ENCODE results near the gene TMEM97. TPM values are rescaled to one million over a fixed set of nuclear protein-coding genes. Genes with fewer than 3 reads are reported as not detected.

TMEM97 gene
- total RNA-seq, 1 donor from 2014 or later, result 2.1 TPM

DNA sequence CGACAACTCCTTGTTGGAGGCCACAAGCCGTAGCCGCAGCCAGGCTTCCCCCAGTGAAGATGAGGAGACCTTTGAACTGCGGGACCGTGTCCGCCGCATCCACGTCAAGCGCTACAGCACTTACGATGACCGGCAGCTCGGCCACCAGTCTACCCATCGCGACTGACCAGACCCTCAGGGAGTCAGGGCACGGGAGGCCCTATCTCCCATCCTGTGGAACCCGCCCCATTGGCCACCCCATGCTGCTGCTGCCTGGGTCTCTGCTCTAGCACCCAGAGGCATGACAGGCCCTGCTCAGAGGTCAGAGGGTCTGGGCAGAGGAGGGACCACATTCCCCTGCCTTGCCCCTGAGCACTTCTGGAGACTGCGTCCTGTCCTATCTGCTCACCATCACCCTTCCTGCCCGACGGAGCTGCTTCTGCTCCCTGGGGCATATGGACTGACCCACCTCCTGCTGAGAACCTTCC, 25.5 kb downstream of the TMEM97 start:
- peak overlapping the region; percentile 44 for H3K27ac ChIP-seq (replicated peaks)
- H3K36me3 ChIP-seq, result peaks cover 98% of the 10 kb centered on the region
- TF ChIP-seq CTCF (IDR thresholded peaks at IDR 0.05; ENCODE audit: borderline replicate concordance), result no peak
- H3K4me1 ChIP-seq, result peaks cover 77% of the 10 kb centered on the region
- no peak for DNase-seq
- H3K27me3 ChIP-seq (ENCODE audit: low read depth), result no peaks in the 10 kb centered on the region
- no peak overlapping the region for H3K4me3 ChIP-seq
- no peaks in the 10 kb centered on the region for H3K9me3 ChIP-seq (replicated peaks)
- intact Hi-C loops (cut with micrococcal nuclease), result no loop called here

- Histone ChIP-seq H3K4me1 (peaks cover 69% of the 10 kb centered on the region), H3K4me3 (no peak overlapping the region), H3K9me3 (replicated peaks) (no peaks in the 10 kb centered on the region), H3K36me3 (peaks cover 98% of the 10 kb centered on the region), H3K27me3 (ENCODE audit: low read depth) (no peaks in the 10 kb centered on the region), H3K27ac (replicated peaks) (peak overlapping the region; percentile 44)
- DNase-seq, result peak; percentile 51
- TF ChIP-seq CTCF (IDR thresholded peaks at IDR 0.05; ENCODE audit: borderline replicate concordance), result no peak
- intact Hi-C loops (cut with micrococcal nuclease), result no loop called here
Observed at GRCh38 chr17:28345419-28346198, 26.6 kb downstream of the TMEM97 start.

GRCh38 chr17:28346199-28346580, 27.2 kb downstream of the TMEM97 start:
- no peaks in the 10 kb centered on the region for H3K9me3 ChIP-seq (replicated peaks)

DNA sequence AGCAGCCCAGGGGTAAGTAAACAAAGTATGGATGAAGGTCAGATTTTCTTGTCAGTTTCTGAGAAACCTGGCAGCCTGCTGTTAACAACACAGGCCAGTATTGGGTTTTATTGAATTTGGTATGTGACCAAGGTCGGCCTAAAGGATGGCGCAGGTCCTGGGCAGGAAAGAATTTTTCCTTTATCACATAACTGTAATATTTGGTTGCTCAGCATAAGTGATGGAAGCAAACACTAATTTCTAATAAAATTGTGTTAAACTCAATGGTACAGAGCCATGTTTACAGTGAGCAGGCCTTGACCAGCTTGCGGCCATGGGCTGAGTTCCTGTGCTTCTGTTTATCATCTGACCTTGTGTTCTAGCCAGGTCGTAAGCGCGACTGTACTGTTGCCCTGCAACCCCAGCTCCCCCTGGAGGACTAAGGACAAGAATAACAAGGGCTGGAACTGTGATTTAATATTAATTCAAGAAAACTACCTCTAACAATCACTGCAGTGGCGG, 27.8 kb downstream of the TMEM97 start:
- intact Hi-C loops (cut with micrococcal nuclease), result no loop called here
- TF ChIP-seq CTCF (IDR thresholded peaks at IDR 0.05; ENCODE audit: borderline replicate concordance), result peak; percentile 55

More at GRCh38 chr17:28346199-28346580, 27.2 kb downstream of the TMEM97 start:
- no peak for TF ChIP-seq CTCF (IDR thresholded peaks at IDR 0.05; ENCODE audit: borderline replicate concordance)
- Histone ChIP-seq H3K27me3 (ENCODE audit: low read depth) (no peaks in the 10 kb centered on the region), H3K27ac (replicated peaks) (peak overlapping the region; percentile 44), H3K36me3 (peaks cover 98% of the 10 kb centered on the region), H3K4me3 (no peak overlapping the region), H3K4me1 (peaks cover 65% of the 10 kb centered on the region)
- intact Hi-C loops (cut with micrococcal nuclease), result no loop called here
- no peak for DNase-seq

DNA sequence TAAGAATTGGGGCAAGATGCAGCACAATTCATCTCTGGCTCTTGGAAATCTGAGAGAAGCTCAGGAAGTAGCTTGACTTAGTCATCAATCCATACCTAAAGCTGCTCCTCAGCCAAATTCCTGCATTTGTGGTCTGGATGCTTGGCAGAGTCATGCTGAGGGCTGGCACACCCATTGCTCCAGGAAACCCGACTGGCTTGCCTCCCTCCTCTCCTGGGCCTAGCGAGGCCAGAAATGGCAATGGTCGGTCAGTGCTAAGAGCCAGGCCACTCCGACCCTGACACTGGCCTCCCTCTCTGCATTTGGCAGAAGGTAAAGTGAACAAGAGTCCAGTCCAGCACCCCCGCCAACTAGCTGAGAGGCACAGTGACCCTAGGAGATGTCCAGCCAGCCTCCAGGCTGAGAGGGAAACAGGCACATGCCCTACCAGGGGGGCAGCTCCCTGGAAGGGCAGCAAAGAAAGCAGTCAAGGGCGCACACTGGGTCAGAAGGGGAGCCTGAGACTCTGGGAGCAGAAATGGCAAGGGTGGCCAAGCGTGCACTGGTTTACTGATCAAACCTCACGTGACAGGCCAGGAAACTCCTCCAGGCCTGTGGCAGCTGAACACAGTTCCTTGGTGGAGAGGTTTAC, 28.4 kb downstream of the TMEM97 start:
- Histone ChIP-seq H3K27me3 (ENCODE audit: low read depth) (no peaks in the 10 kb centered on the region), H3K36me3 (peaks cover 98% of the 10 kb centered on the region), H3K4me3 (no peak overlapping the region), H3K4me1 (peaks cover 71% of the 10 kb centered on the region), H3K27ac (replicated peaks) (peak overlapping the region; percentile 44), H3K9me3 (replicated peaks) (no peaks in the 10 kb centered on the region)
- TF ChIP-seq CTCF (IDR thresholded peaks at IDR 0.05; ENCODE audit: borderline replicate concordance), result no peak
- intact Hi-C loops (cut with micrococcal nuclease), result no loop called here
- no peak for DNase-seq

More for the DNA sequence above, 27.8 kb downstream of the TMEM97 start:
- Histone ChIP-seq H3K9me3 (replicated peaks) (no peaks in the 10 kb centered on the region), H3K36me3 (peaks cover 98% of the 10 kb centered on the region), H3K27ac (replicated peaks) (peak overlapping the region; percentile 44), H3K4me1 (peaks cover 70% of the 10 kb centered on the region), H3K27me3 (ENCODE audit: low read depth) (no peaks in the 10 kb centered on the region), H3K4me3 (no peak overlapping the region)
- no peak for DNase-seq

Data from left ventricle myocardium inferior (tissue), 1 donor.